ENCODE data around the gene PAK6. TPM values are rescaled to one million over a fixed set of nuclear protein-coding genes. Genes with fewer than 3 reads are reported as not detected.

The PAK6 gene
- polyA plus RNA-seq, 1 donor (not counting 4 experiments of a cell fraction or from before 2014, with no cell fraction given) = 11.5 TPM

DNA sequence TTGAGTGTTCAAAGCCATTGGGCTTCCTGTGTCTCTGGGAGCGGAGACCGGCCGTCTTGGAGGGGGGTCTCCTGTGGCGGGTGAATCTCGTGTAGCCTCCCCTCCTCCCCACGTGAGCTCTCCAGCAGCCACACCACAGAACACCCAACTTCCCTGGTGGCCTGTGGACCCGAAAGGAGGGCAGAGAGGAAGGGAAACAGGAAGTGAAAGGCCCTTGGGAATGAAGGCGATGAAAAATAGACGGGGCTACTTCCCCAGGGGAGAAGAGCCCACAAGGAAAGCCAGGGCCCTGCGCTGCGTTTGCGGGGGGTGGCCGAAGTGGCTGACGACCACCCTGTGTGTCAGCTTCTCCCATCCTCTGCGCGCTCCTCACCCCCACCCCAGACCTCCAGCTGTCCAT is 38.6 kb downstream of the PAK6 start:
- Histone ChIP-seq H3K27ac (ENCODE audit: control insufficient read depth, insufficient read depth, low read length) (no peak overlapping the region), H3K9me3 (ENCODE audit: control insufficient read depth, low read depth, low read length) (no peaks in the 10 kb centered on the region), H3K9me1 (ENCODE audit: control insufficient read depth, extremely low read depth, insufficient read depth, low read length) (no peaks in the 10 kb centered on the region), H3K4me3 (ENCODE audit: control insufficient read depth in 2 of 3, extremely low read depth in 1 of 3, insufficient read depth in 2 of 3, low read depth in 1 of 3, low read length in 3 of 3) (no peak overlapping the region), H3K36me3 (ENCODE audit: control insufficient read depth in 2 of 2, extremely low read depth in 1 of 2, insufficient read depth in 2 of 2, low read length in 2 of 2) (peaks cover 20 to 25% of the 10 kb centered on the region in 2 experiments), H3K79me2 (ENCODE audit: control insufficient read depth, insufficient read depth, low read length) (no peaks in the 10 kb centered on the region), H3K27me3 (ENCODE audit: control insufficient read depth, extremely low read depth, insufficient read depth, low read length) (peaks cover 26% of the 10 kb centered on the region), H3K4me1 (ENCODE audit: control insufficient read depth, extremely low read depth, insufficient read depth, low read length) (peaks cover under 1% of the 10 kb centered on the region), H4K20me1 (ENCODE audit: control insufficient read depth, extremely low read depth, insufficient read depth, low read length) (peaks cover 2% of the 10 kb centered on the region), H3K4me2 (ENCODE audit: control insufficient read depth, extremely low read depth, insufficient read depth, low read depth, low read length) (no peak overlapping the region), H2AFZ (ENCODE audit: control insufficient read depth, low read length) (no peak overlapping the region), H3K9ac (ENCODE audit: control insufficient read depth, extremely low read depth, insufficient read depth, low read length) (no peak overlapping the region)
- FAIRE-seq (no peak), DNase-seq (ENCODE audit: low read depth, low spot score) (no peak)
- TF ChIP-seq CTCF (optimal IDR thresholded peaks at IDR 0.05 in 1 of 3, IDR thresholded peaks at IDR 0.05 in 1 of 3, conservative IDR thresholded peaks at IDR 0.05 in 1 of 3; ENCODE audit: extremely low read depth in 1 of 3, insufficient read depth in 2 of 3, low read length in 3 of 3) (no peak), EZH2 (IDR thresholded peaks at IDR 0.05; ENCODE audit: low read length) (no peak)
- dilution Hi-C loops (cut with MboI; ENCODE audit: extremely low pct_ligation_motif_present, low sequenced_read_pairs) = no loop called here

- H3K27me3 ChIP-seq (ENCODE audit: control insufficient read depth, extremely low read depth, insufficient read depth, low read length) = peaks cover 32% of the 10 kb centered on the region
- FAIRE-seq = no peak
These were observed 39.2 kb downstream of the PAK6 start for GRCh38 chr15:40278026-40278425.

More at GRCh38 chr15:40278026-40278425, 39.2 kb downstream of the PAK6 start:
- H3K27ac ChIP-seq (ENCODE audit: control insufficient read depth, insufficient read depth, low read length) = no peak overlapping the region
- no peak for TF ChIP-seq CTCF (optimal IDR thresholded peaks at IDR 0.05 in 1 of 3, IDR thresholded peaks at IDR 0.05 in 1 of 3, conservative IDR thresholded peaks at IDR 0.05 in 1 of 3; ENCODE audit: extremely low read depth in 1 of 3, insufficient read depth in 2 of 3, low read length in 3 of 3)
- TF ChIP-seq EZH2 (IDR thresholded peaks at IDR 0.05; ENCODE audit: low read length) = no peak
- no peak overlapping the region for H3K4me2 ChIP-seq (ENCODE audit: control insufficient read depth, extremely low read depth, insufficient read depth, low read depth, low read length)
- no peak overlapping the region for H3K4me3 ChIP-seq (ENCODE audit: control insufficient read depth in 2 of 3, extremely low read depth in 1 of 3, insufficient read depth in 2 of 3, low read depth in 1 of 3, low read length in 3 of 3)
- H3K9me1 ChIP-seq (ENCODE audit: control insufficient read depth, extremely low read depth, insufficient read depth, low read length) = no peaks in the 10 kb centered on the region
- H3K79me2 ChIP-seq (ENCODE audit: control insufficient read depth, insufficient read depth, low read length) = no peaks in the 10 kb centered on the region
- no peak overlapping the region for H3K9ac ChIP-seq (ENCODE audit: control insufficient read depth, extremely low read depth, insufficient read depth, low read length)
- no peak overlapping the region for H2AFZ ChIP-seq (ENCODE audit: control insufficient read depth, low read length)
- peaks cover 18 to 23% of the 10 kb centered on the region in 2 experiments for H3K36me3 ChIP-seq (ENCODE audit: control insufficient read depth in 2 of 2, extremely low read depth in 1 of 2, insufficient read depth in 2 of 2, low read length in 2 of 2)
- H3K9me3 ChIP-seq (ENCODE audit: control insufficient read depth, low read depth, low read length) = no peaks in the 10 kb centered on the region
- dilution Hi-C loops (cut with MboI; ENCODE audit: extremely low pct_ligation_motif_present, low sequenced_read_pairs) = no loop called here
- H4K20me1 ChIP-seq (ENCODE audit: control insufficient read depth, extremely low read depth, insufficient read depth, low read length) = peaks cover 2% of the 10 kb centered on the region
- H3K4me1 ChIP-seq (ENCODE audit: control insufficient read depth, extremely low read depth, insufficient read depth, low read length) = peaks cover 4% of the 10 kb centered on the region
- no peak for DNase-seq (ENCODE audit: low read depth, low spot score)

All from keratinocyte (primary cell).